ENCODE data around the gene C10orf53.

GRCh38 chr10:49667991-49668390, 11.5 kb upstream of the C10orf53 start:
- no peak for TF ChIP-seq CTCF (IDR thresholded peaks at IDR 0.05)
- no peak for TF ChIP-seq REST (IDR thresholded peaks at IDR 0.05; ENCODE audit: insufficient read depth in 1 of 2, low read depth in 2 of 2, low read length in 1 of 2)
- TF ChIP-seq POLR2AphosphoS5 (IDR thresholded peaks at IDR 0.05; ENCODE audit: low read depth, low read length), result no peak
- no peak for TF ChIP-seq SIN3A (IDR thresholded peaks at IDR 0.05; ENCODE audit: borderline replicate concordance, insufficient read depth, low read depth, low read length)

Data from Panc1 (cell line).